ENCODE results near the gene STK31. TPM values are rescaled to one million over a fixed set of nuclear protein-coding genes. Genes with fewer than 3 reads are reported as not detected.
"Not testable (repeated sequence)": the region's sequence is repeated elsewhere in the genome, so short reads cannot be mapped to it uniquely, and the experiment has no call there.

Gene STK31
- total RNA-seq, 4 donors from 2014 or later, result 0.10 TPM; not detected in 3

GRCh38 chr7:23742051-23742450 lies 32.0 kb downstream of the STK31 start:
- intact Hi-C loops (cut with DNase I; ENCODE audit: low total_unique reads) (no loop called here), in situ Hi-C loops (cut with MboI; ENCODE audit: low sequenced_read_pairs in 4 of 4) (no loop called here)
- ATAC-seq (no peak), DNase-seq (no peak)
- H3K4me1 ChIP-seq, result no peaks in the 10 kb centered on the region
- H3K4me3 ChIP-seq, result no peak overlapping the region
- no peaks in the 10 kb centered on the region for H3K36me3 ChIP-seq
- H3K27me3 ChIP-seq, result no peaks in the 10 kb centered on the region
- no peak overlapping the region for H3K27ac ChIP-seq
- H3K9me3 ChIP-seq, result no peaks in the 10 kb centered on the region
- TF ChIP-seq POLR2A (IDR thresholded peaks at IDR 0.05) (no peak), CTCF (IDR thresholded peaks at IDR 0.05 in 4 of 5, conservative IDR thresholded peaks at IDR 0.05 in 1 of 5) (no peak)

DNA sequence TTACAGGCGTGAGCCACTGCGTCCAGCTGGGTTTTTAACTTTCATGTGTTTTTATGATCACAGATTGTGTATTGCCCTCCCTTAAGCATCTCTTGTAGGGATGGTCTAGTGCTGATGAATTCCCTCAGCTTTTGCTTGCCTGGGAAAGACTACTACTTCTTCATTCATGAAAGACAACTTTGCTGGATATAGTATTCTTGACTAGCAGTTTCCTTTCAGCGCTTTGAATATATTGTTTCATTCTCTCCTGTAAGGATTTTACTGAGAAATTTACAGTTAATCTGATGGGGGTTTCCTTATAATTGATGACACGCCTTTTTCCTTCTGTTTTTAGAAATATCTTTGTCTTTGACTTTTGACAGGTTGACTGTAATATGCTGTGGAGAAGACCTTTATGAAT lies 33.2 kb downstream of the STK31 start:
- Histone ChIP-seq H3K36me3 (no peaks in the 10 kb centered on the region), H3K4me3 (no peak overlapping the region), H3K27me3 (no peaks in the 10 kb centered on the region), H3K9me3 (no peaks in the 10 kb centered on the region), H3K4me1 (no peaks in the 10 kb centered on the region), H3K27ac (no peak overlapping the region)
- no peak for ATAC-seq
- intact Hi-C loops (cut with DNase I; ENCODE audit: low total_unique reads), result no loop called here
- in situ Hi-C loops (cut with MboI; ENCODE audit: low sequenced_read_pairs in 4 of 4), result no loop called here
- TF ChIP-seq CTCF (IDR thresholded peaks at IDR 0.05 in 4 of 5, conservative IDR thresholded peaks at IDR 0.05 in 1 of 5), result no peak
- TF ChIP-seq POLR2A (IDR thresholded peaks at IDR 0.05), result no peak
- no peak for DNase-seq

GRCh38 chr7:23746629-23747028 lies 36.6 kb downstream of the STK31 start:
- ATAC-seq (no peak), DNase-seq (no peak)
- TF ChIP-seq CTCF (IDR thresholded peaks at IDR 0.05 in 4 of 5, conservative IDR thresholded peaks at IDR 0.05 in 1 of 5) (no peak), POLR2A (IDR thresholded peaks at IDR 0.05) (no peak)
- intact Hi-C loops (cut with DNase I; ENCODE audit: low total_unique reads) (no loop called here), in situ Hi-C loops (cut with MboI; ENCODE audit: low sequenced_read_pairs in 4 of 4) (no loop called here)
- H3K4me1 ChIP-seq, result no peaks in the 10 kb centered on the region
- H3K9me3 ChIP-seq, result no peaks in the 10 kb centered on the region
- H3K36me3 ChIP-seq, result no peaks in the 10 kb centered on the region
- H3K27me3 ChIP-seq, result no peaks in the 10 kb centered on the region
- no peak overlapping the region for H3K27ac ChIP-seq
- no peak overlapping the region for H3K4me3 ChIP-seq

DNA sequence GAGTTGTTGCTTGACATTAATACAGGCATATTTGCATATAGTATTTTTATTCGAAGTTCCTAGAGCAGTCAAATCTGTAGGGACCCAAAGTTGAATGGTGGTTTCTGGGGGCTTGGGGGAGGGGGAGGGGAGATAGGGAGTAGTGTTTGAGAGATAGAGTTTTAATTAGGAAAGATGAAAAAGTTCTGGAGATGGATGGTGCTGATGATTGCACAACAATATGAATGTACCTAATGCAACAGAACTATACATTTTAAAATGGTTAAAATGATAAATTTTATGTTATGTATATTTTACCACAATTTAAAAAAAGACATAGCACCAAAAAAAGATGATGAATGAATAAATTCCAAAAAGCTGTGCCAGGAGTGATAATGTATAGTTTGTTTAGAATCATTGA lies 41.8 kb downstream of the STK31 start:
- intact Hi-C loops (cut with DNase I; ENCODE audit: low total_unique reads) (no loop called here), in situ Hi-C loops (cut with MboI; ENCODE audit: low sequenced_read_pairs in 4 of 4) (no loop called here)
- H3K27me3 ChIP-seq, result no peaks in the 10 kb centered on the region
- no peak for DNase-seq
- TF ChIP-seq POLR2A (IDR thresholded peaks at IDR 0.05) (no peak), CTCF (IDR thresholded peaks at IDR 0.05 in 4 of 5, conservative IDR thresholded peaks at IDR 0.05 in 1 of 5) (no peak)
- no peaks in the 10 kb centered on the region for H3K36me3 ChIP-seq
- H3K27ac ChIP-seq, result no peak overlapping the region
- H3K9me3 ChIP-seq, result no peaks in the 10 kb centered on the region
- no peak for ATAC-seq
- no peak overlapping the region for H3K4me3 ChIP-seq
- H3K4me1 ChIP-seq, result no peaks in the 10 kb centered on the region

DNA sequence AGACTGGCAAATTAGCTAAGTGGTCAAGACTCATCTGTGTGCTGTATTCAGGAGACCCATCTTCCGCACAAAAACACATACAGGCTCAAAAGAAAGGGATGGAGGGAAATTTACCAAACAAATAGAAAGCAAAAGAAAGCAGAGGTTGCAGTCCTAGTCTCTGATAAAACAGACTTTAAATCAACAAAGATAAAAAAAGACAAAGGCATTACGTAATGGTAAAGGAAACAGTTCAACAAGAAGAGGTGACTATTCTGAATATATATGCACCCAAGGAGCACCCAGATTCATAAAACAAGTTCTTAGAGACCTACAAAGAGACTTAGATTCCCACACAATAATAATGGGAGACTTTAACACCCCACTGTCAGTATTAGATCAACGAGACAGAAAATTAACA lies 48.8 kb downstream of the STK31 start:
- H3K9me3 ChIP-seq; DNase-seq; ATAC-seq; H3K36me3 ChIP-seq; H3K4me3 ChIP-seq; in situ Hi-C loops (cut with MboI; ENCODE audit: low sequenced_read_pairs in 4 of 4); intact Hi-C loops (cut with DNase I; ENCODE audit: low total_unique reads); H3K4me1 ChIP-seq; H3K27ac ChIP-seq; H3K27me3 ChIP-seq: not testable (repeated sequence)

All from gastrocnemius medialis (tissue), 4 donors.